Measurements from ENCODE around the gene DAGLA.
"Not testable (repeated sequence)": the region's sequence is repeated elsewhere in the genome, so short reads cannot be mapped to it uniquely, and the experiment has no call there.

DAGLA gene

DNA sequence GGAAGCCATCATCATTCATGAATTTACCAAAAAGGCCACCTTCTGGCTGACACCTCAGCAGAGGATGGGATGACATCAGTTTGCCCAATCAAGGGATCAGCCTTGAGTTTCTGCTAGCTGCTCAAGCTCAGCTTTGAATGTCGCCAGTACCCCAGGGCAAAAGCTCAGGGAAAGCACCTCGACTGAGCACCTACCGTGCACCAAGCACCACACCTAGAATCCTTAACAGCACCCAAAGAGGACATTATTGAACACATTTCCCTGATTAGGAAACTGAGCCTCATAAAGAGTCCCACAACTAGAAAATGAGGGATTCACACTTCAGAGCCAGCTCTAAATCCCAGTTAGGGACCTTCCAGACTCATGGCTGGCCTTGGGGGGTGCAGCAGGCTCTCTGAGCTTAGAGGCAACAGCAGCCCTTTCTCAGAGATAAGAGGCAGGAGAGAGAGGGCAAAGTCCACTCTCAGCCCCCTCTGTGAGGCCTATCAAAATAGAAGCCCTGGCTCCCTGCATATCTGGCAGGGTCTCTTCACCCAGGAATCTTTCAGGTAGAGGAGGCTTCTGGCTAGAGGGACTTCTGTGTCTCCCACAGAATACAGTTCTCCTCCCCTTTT, 13.4 kb upstream of the DAGLA start:
- DNase-seq = no peak

DNA sequence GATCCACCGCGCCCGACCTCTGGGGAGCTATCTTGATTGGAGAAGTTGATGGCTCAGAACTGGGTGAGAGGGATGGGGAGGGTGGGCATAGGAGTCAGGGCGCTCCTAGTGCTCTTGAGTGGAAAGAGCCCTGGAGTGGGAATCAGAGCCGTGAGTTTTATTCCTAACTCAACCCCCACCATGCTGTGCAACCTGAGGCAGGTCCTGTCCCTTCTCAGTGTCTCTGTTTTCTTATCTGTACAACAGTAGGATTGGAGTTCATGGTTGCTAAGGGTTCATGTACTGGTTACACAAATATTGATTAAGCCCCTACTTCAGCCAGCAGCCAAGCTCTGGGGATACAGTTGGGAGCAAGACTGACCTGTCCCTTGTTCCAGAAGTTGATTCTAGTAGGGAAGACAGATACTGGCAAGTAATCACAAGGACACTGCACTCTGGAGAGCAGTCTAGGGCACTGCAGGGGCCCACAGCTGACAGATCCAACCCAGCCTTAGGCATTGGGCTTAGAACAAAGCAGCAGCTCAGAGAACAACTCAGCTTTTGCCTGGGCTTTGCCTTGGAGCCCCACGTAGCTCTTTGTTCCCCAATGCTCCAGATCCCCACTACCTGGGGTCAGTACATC, 12.4 kb upstream of the DAGLA start:
- no peak for DNase-seq

DNA sequence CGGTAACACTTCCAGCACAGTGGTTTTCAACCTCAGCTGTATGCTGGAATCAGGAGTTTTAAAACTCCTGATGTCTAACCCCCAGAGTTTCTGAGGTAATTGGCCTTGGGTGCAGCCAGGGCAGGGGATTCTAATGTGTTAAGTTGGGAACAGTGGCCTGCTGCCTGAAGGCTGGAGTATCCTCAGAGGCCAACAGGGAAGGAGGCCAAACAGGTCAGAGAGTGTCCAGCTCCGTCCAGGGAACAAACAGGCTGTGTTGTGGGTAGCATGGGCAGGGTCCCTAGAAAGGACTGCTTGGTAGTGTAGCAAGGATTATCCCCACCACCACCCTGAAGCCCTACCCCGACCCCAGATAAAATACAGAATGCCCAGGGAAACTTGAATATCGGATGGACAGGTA, 10.8 kb upstream of the DAGLA start:
- no peak for DNase-seq

DNA sequence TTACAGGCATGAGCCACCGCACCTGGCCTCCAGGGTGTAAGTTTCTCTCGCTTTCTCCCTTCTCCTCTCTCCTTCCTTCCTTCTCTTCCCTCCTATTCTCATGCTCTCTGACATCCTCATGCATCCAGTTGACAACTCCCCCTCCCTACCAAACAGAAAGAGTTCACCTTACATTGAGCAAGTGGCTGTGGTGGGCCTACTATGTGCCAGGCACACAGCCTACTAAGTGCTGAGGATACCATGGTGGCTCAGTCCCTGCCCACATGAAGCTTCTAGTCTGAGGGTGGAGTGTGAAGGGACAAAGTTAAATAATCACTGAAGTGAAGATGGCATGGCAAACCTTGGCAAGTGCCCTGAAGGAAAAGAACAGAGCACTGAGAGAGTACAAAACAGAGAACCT, 9.6 kb upstream of the DAGLA start:
- no peak for DNase-seq

DNA sequence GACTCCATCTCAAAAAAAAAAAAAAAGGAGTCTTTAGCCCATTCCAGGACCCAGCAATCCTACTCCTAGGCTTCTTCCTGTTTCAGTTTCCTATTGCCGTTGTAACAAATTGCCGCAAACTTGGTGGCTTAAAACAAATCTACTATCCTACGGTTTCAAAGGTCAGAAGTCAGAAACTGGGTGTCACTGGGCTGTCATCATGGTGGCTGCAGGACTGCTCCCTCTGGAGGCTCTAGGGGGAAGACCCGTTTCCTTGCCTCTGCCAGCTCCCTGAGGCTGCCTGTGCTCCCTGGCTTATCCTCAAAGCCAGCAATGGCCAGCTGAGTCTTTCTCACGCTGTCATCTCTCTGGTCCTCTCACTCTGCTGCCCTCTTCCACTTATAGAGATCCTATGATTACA, 8.7 kb upstream of the DAGLA start:
- DNase-seq = no peak

DNA sequence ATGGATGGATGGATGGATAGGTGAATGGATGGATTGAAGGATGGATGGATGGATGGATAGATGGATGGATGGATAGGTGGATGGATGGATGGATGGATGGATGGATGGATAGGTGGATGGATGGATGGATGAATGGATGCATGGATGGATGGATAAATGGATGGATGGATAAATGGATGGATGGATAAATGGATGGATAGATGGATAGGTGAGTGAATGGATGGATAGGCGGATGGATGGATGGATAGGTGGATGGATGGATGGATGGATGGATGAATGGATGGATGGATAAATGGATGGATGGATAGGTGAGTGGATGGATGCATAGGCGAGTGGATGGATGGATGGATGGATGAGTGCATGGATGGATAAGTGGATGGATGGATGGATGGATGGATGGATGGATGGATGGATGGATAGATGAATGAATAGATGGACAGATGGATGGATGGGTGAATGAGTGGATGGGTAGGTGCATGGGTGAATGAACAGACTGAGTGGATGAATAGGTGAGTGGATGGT, 6.2 kb upstream of the DAGLA start:
- not testable (repeated sequence) for DNase-seq

DNA sequence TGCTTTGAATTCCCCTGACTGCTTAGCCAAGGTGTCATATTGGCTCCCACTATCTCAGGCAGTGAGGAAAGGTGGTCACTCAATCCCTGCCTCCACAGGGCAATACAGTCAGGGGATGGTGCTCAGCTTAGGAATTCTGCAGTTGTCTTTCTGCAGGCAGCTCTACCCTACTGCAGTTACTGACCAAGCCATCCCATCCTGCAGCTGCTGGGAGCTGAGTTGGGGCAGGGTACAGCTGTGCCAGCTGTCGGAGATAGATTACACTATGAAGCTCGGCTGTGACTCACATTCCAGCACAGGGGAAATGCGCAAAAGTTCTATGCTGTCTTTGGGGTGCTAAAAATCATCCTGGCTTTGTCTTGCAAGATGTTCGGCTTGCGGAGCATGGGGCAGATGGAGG, 4.4 kb upstream of the DAGLA start:
- no peak for DNase-seq

DNA sequence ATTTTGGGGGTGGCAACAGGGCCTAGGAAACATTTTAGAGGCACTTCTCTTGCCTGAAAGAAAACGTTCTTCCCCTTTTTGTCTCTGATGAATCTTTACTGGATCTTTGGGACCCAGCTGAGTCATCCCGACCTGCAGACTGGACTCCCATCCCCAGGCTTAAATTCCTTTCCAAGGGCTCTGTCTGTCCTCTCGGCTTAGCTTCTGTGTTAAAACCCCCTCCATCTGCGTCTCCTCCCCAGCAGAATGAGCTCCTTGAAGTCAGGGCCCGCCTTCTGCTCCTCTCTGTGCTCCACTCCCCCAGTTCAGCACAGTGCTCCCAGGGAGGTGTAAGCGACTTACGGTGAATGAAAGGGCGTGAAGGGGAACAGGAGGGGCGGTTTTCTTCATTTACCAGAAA, 895 bp upstream of the DAGLA start:
- no peak for DNase-seq

DNA sequence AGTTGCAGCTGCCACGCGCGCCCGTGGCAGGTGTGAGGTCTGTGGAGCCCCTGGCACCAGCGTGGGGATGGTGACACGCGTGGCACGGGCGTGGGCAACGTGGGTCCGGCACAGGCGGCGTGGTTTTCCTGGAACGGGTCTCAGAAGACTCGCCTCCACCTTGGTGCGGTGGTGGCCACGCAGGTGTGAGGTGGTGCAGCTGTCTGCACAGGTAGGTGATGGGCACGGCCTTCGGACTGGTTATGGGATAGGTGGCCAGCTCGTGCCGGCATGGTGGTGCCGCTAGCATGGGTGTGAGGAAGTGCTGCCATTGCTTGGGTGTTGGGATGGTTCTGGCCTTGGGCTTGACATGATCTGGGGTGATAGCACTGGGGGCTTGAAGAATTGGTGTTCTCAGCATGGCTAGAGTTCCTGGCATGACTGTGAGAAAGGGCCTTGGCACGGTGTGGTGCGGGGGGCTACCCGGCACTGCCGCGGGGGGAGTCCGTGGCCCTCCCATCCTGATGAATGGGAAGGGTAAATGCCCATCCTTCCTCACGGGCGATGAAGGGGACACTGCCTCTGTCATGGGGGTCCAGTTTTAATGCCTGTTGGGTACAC, 531 bp downstream of the DAGLA start:
- DNase-seq = no peak

DNA sequence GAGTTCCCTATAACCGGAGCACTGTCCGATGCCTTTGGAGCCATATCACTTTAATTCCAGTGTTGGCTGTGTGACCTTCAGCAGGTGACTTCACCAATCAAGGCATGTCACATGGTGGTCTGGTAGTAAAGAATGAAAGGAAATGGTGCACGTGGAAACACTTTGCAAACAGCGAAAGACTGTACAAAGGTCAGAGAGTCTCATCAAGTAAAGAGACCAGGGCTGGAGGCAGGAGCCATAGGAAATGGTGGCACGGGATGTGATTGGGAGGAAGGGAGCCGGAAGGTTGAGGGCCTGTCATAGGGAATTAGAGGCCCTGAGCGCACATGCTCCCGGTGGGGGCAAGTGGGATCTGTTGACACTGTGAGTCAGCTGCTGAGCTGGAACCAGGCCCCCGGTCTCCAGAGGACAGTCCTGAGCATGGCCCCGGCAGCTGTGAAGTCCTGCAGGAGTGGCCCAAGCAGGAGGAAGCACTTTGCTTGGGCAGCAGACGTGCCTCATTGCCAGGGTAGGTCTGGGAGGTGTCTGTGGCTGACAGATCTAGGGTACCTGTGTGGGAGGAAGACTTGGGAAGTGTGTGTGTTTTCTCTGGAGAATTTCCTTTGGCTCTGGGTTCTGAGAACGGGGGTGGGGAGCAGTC, 2.0 kb downstream of the DAGLA start:
- DNase-seq = no peak

DNA sequence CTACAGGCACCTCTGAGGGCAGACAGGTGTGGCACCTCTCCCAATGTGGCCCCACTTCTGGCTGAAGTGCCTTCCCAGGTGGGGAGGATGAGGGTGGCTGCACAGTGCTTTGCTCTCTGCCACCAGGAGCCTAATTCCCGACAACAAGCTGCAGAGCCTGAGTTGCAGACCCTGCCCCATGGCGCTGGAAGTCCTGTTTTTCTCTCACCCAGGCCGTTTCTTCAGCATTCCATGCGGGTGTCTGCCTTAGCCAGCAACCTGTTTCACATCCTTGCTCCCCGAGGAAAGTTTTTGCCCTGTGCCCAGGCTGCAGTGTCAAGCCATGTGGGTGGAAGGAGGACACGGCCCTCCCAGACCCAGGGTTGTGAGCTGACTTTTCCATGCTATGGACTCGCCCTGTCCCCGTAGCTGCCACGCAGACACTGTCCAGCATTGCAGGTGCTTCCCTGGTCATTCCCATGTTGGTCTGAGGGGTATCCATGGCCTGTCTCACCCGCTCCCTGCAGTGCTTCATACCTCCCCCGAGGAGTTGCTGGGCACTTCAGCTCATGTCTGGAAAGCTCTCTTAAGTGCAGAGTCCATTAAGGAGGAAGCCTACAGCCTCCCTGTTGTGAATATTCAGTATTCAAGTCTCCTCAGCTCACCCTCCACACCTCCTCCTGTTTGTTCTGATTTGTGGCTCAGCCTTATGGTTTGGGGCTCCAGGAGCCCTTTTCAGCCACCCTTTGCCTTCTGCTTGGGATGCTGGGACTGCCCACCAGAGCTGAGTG, 2.9 kb downstream of the DAGLA start:
- DNase-seq = no peak

DNA sequence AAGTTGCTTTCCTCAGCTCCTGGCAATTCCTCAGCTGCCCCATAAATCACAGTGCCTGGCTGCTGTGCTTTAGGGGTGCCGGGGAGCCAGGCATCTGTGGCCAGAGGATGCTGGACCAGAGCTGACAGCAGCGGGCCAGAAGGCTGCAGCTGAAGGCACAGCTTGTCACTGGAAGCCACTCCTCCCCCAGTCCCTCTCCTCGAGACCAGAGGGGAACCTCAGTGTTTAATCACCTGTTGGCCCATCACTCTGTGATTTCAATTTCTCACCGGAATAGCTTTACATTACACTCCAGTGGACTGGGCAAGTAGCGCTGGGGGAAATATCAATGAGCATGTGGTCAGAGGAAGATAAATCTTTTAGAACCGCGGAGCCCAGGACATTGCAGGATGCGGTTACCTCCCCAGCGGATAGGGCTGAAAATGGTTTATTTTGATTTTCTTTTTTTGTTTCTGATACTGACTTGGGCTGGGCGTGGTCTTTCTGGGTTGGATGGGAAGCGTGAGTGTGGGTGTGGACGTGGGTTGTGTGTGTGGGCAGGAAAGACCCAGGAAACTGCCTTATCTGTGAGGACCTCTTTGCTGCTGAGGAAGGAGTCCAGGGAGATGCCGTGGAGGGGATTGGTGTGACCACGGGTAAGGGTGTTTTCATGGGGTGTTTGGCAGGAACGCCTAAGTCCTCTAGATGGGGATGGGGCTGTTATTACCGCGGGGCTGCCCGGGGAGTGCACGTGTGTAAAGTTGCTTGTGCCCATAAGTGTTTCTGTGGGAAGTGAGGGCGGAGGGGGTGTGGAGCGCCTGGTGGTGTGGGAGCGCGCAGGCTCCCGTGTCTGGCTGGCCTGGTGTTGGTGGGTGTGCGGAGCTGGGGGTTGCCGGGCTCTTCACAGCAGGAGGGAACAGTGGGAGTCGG, 4.0 kb downstream of the DAGLA start:
- no peak for DNase-seq

DNA sequence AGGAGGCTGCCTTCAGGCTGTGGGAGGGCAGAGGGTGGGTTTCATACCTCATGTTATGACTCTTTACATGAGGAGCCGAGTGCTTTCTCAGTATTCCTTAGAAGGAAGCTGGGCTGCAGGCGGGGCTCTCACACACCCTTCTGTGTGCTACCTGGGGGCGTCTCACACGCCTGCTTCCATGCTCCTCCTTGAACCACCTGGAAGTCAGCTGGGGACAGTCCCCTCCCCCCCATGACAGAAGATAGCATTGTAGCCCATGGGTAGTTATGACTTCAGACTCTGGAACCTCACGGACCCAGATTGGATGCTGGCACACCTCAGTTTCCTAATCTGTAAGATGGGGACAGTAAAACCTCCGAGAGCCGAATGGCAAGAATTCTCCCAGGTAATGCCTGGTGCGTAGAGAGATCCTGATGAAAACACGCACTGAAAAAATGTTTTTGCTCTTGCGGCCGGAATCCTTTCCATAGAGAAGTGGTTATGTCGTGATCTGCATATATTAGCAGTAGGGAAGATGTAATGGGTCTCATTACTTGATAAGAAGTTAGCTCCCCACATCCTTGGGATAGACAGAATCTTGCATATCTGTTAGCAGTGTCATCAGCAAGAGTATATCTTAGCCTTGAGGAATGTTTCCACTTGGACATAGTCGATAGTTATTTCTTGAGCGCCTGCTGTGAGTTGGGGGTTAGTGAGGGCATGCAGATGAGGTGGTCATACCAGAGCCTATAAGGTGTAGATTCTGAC, 4.9 kb downstream of the DAGLA start:
- DNase-seq = no peak

DNA sequence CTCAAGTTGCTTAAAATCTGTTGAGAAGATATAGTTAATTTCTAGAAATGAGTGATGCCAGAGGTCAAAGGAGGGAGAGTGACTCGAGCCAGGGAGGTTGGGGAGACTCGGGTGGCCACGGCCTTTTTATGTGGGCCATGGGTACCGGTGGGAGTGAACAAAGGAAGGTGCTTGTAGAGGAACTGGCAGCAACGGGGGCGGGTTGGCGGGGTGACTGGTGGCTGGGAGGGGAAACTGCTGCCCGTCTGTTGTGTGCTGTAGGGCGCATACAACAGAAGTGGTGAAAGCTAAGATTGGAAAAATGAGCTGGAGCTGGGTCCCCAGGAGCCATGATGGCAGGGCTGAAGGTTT, 5.4 kb downstream of the DAGLA start:
- no peak for DNase-seq

DNA sequence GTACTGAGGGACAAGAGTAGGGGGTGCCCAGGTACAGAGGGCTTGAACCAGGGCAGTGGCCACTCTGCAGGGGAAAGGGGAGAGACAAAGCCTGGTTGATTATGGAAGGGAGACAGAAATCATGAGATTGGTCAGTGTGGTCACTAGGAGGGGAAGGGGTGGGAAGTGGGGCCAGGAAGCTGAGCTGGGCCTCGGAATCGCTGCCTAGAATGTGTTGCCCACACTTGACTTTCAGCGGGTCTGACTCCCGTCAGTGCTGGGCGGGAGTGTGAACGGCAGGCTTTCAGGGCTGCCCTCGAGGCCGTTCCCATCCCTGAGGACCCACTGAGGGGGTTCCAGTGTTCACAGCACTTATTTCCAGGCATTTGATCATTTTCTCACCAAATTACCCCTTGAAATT, 5.9 kb downstream of the DAGLA start:
- no peak for DNase-seq

DNA sequence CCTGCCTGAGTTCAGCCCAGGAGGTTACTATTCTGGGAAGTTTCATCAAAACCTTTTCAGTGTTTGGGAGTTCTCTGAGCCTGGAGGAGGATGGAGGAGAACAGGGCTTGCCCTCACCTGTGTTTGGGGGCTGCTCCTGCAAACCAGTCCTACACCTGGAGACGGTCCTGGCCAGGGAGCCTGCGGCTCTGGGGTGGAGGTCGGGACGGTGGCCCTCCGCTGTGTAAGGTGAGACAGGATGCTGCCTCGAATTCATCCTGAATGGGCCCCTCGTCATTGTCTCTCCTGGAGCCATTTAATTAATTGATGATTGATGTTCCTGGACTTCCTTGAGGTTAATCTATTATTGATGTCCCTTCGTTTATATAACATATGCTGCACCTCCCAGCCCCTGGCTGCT, 6.3 kb downstream of the DAGLA start:
- no peak for DNase-seq

DNA sequence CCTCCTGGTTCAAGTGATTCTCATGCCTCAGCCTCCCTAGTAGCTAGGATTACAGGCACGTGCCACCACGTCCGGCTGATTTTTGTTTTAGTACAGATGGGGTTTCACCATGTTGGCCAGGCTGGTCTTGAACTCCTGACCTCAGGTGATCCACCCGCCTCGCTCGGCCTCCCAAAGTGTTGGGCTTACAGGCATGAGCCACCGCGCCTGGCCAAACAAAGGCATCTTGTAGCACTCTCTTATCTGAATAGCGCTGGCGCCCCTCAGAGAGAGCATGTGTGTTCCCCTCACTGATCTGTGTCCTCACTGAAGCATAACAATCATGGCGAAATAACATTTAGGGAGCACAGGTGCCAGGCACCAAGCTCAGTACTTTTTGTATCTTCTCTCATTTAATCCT, 7.2 kb downstream of the DAGLA start:
- DNase-seq = no peak

DNA sequence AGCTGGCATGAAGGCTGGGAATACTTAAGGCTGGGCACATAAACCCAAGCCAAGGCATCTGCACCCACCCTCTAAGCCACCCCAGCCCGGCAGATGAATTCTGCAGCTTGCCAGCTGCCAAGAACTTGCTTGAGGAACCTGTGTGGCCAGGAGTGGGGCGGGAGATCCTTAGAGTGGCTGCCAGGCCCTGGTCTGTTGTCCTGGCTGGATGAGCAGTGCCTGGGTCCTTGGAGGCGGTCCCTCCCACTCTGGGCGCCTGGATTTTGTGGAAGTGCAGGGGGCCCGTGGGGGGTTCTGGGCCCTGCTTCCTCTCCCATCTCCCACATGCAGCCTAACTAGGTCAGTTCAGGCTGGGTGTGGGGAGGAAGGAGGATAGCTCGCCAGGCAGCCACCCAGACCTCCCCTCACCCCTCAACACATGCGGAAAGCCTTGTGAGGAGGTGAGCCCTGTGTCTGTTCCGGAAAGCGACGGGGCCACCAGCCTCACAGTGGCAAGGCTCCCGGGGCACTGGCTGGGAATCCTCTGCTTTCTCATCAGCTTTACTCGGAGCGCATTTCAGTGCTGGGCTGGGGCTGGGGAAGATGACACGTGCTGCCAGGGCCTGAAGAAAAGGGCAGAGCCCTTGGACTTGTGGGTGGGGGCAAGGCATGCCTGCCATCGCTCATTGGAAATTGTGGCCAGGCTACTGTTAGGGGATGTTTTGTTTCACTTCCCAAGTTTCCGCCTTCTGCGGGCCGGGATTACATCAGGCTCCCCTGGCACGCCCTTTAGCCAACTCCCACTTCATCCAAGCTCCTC, 8.4 kb downstream of the DAGLA start:
- no peak for DNase-seq

DNA sequence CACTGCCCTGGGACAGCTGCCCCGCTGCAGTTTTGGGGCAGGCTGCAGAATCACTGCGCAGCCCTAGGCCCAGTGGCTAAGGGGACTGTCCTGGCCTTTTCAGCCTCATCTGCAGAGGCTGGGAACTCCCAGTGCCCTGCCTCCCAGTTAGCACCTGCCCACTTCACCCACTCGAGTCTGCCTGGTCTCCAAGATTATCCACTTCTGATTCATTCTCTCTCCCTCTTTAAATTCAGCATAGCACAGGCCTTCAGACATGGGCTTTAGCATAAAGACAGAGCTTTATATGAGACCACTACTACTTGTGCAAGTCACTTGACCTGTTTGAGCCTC, 8.9 kb downstream of the DAGLA start:
- DNase-seq = no peak

DNA sequence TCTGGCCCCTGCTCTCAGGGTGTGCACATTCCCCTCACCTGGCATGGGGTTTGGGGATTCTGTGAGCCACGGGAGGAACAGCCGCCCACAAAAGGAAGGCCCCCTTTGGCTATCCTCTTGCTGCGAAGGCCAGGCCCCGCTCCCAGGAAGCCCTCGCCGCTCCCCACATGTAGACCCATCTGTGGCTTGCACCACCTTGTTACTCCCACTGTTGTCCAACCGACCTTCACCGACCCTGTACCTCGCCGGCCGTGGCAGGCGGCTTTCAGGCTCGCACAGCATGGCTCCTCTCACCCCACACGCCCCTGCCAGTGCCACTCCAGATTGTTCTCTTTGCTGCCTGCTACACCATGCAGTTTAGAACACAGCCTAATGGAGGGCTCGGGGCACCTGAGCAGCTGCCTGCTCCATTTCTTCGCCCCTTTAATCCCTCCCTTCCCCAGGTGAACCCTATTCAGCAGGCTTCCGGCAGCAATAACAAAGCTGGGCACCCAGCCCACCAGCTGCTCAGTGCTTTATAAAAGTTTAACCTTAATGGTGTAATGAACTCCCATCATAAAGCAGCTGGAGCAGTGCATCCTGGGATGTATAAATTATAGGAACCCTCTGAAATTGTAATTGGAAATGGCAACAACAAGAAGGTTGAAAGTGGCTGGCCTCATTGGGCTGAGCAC, 10.7 kb downstream of the DAGLA start:
- no peak for DNase-seq
